ENCODE results near the gene CLSTN2. TPM values are rescaled to one million over a fixed set of nuclear protein-coding genes. Genes with fewer than 3 reads are reported as not detected.

The CLSTN2 gene
- total and polyA plus RNA-seq, 2 donors from 2014 or later, result 2.0 to 12.0 TPM

DNA sequence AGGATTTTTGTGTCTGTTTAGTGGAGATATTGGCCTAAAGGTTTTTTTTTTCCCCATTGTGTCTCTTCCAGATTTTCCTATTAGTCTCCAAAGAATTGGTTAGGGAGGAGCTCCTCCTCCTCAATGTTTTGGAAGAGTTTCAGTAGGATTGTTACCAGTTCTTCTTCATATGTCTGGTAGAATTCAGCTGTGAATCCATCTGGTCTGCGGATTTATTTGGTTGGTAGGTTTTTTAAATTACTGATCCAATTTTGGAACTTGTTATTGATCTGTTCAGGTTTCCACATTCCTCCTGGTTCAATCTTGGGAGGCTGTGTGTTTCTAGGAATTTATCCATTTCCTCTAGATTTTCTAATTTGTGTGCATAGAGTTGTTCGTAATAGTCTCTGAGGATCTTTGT, 222.2 kb downstream of the CLSTN2 start:
- DNase-seq, result no peak
- Histone ChIP-seq H3K9ac (ENCODE audit: low read length in 3 of 3) (no peak overlapping the region), H3K4me3 (ENCODE audit: low read length in 3 of 3) (no peak overlapping the region), H3K27me3 (ENCODE audit: control insufficient read depth, insufficient read depth, low read length) (no peaks in the 10 kb centered on the region), H3K36me3 (ENCODE audit: control insufficient read depth in 2 of 3, insufficient read depth in 3 of 3, low read length in 3 of 3) (no peaks in the 10 kb centered on the region), H3K27ac (ENCODE audit: low read depth in 2 of 2, low read length in 2 of 2) (no peak overlapping the region), H3K4me1 (ENCODE audit: control insufficient read depth in 2 of 3, insufficient read depth in 2 of 3, low read depth in 1 of 3, low read length in 3 of 3) (no peaks in the 10 kb centered on the region), H3K9me3 (ENCODE audit: control insufficient read depth in 2 of 3, insufficient read depth in 1 of 3, low read length in 3 of 3) (no peaks in the 10 kb centered on the region)
- intact Hi-C loops (cut with DNase I), result no loop called here
- FAIRE-seq, result no peak
- TF ChIP-seq, protein P1, sequence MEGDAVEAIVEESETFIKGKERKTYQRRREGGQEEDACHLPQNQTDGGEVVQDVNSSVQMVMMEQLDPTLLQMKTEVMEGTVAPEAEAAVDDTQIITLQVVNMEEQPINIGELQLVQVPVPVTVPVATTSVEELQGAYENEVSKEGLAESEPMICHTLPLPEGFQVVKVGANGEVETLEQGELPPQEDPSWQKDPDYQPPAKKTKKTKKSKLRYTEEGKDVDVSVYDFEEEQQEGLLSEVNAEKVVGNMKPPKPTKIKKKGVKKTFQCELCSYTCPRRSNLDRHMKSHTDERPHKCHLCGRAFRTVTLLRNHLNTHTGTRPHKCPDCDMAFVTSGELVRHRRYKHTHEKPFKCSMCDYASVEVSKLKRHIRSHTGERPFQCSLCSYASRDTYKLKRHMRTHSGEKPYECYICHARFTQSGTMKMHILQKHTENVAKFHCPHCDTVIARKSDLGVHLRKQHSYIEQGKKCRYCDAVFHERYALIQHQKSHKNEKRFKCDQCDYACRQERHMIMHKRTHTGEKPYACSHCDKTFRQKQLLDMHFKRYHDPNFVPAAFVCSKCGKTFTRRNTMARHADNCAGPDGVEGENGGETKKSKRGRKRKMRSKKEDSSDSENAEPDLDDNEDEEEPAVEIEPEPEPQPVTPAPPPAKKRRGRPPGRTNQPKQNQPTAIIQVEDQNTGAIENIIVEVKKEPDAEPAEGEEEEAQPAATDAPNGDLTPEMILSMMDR (IDR thresholded peaks at IDR 0.05; ENCODE audit: borderline replicate concordance, extremely low read depth, insufficient read depth), result no peak

DNA sequence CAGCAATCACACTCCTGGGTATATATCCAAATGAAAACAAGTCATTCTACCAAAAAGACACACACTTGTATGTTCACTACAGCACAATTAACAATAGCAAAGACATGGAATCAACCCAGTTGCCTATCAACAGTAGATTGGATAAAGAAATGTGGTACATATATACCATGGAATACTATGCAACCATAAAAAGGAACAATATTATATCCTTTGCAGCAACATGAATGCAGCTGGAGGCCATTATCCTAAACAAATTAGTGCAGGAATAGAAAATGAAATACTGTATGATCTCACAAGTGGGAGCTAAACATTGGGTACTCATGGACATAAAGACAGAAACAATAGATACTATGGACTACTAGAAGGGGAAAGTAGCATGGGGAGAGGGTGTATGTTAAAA, 224.7 kb downstream of the CLSTN2 start:
- TF ChIP-seq, protein P1 (IDR thresholded peaks at IDR 0.05; ENCODE audit: borderline replicate concordance, extremely low read depth, insufficient read depth), result no peak
- Histone ChIP-seq H3K9me3 (ENCODE audit: control insufficient read depth in 2 of 3, insufficient read depth in 1 of 3, low read length in 3 of 3) (no peaks in the 10 kb centered on the region), H3K27ac (ENCODE audit: low read depth in 2 of 2, low read length in 2 of 2) (no peak overlapping the region), H3K27me3 (ENCODE audit: control insufficient read depth, insufficient read depth, low read length) (no peaks in the 10 kb centered on the region), H3K9ac (ENCODE audit: low read length in 3 of 3) (no peak overlapping the region), H3K4me1 (ENCODE audit: control insufficient read depth in 2 of 3, insufficient read depth in 2 of 3, low read depth in 1 of 3, low read length in 3 of 3) (no peaks in the 10 kb centered on the region), H3K4me3 (ENCODE audit: low read length in 3 of 3) (no peak overlapping the region), H3K36me3 (ENCODE audit: control insufficient read depth in 2 of 3, insufficient read depth in 3 of 3, low read length in 3 of 3) (no peaks in the 10 kb centered on the region)
- DNase-seq (no peak), FAIRE-seq (no peak)
- intact Hi-C loops (cut with DNase I), result no loop called here

DNA sequence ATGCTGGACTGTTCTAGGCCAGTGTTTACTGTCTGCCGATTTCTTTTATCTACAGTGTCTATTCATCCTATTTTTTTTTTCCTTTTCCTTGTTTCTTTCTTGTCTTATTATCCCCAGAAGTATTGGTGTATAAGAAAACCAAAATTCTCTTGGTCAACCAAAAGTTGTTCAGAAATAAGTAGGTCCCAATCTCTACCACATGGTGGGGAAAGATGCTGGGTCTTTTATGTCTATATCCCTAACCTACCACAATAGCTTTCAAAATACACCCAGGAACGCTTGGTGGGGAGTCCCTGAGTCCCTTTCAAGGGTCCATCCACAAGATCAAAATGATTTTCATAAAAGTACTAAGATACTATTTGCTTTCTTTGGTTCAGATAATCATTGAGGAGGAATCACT, 225.6 kb downstream of the CLSTN2 start:
- TF ChIP-seq, protein P1 (IDR thresholded peaks at IDR 0.05; ENCODE audit: borderline replicate concordance, extremely low read depth, insufficient read depth), result no peak
- H3K9ac ChIP-seq (ENCODE audit: low read length in 3 of 3), result no peak overlapping the region
- no peak for FAIRE-seq
- no peaks in the 10 kb centered on the region for H3K9me3 ChIP-seq (ENCODE audit: control insufficient read depth in 2 of 3, insufficient read depth in 1 of 3, low read length in 3 of 3)
- no peak for DNase-seq
- H3K27ac ChIP-seq (ENCODE audit: low read depth in 2 of 2, low read length in 2 of 2), result no peak overlapping the region
- H3K4me3 ChIP-seq (ENCODE audit: low read length in 3 of 3), result no peak overlapping the region
- no peaks in the 10 kb centered on the region for H3K4me1 ChIP-seq (ENCODE audit: control insufficient read depth in 2 of 3, insufficient read depth in 2 of 3, low read depth in 1 of 3, low read length in 3 of 3)
- intact Hi-C loops (cut with DNase I), result no loop called here
- no peaks in the 10 kb centered on the region for H3K36me3 ChIP-seq (ENCODE audit: control insufficient read depth in 2 of 3, insufficient read depth in 3 of 3, low read length in 3 of 3)
- H3K27me3 ChIP-seq (ENCODE audit: control insufficient read depth, insufficient read depth, low read length), result no peaks in the 10 kb centered on the region

DNA sequence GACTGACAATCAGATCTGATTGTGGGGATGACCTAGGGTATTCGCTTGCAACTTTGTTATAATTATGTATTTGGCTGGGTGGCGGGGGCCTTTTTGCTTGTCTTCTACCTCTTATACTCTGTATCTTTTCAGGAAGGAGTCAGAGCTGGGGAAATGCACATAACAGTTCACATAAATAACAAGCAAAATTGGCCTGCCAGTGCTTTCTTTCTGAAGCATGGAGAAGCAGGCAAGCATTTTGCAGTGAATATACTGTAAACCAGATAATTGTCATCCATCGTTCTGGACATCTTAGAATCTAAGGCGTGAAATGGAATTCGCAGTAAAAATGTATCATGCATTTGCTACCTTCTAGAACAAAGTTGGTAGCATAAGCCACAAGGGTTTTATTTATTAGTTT, 227.6 kb downstream of the CLSTN2 start:
- H3K27me3 ChIP-seq (ENCODE audit: control insufficient read depth, insufficient read depth, low read length), result no peaks in the 10 kb centered on the region
- no peak overlapping the region for H3K4me3 ChIP-seq (ENCODE audit: low read length in 3 of 3)
- H3K9ac ChIP-seq (ENCODE audit: low read length in 3 of 3), result no peak overlapping the region
- no peaks in the 10 kb centered on the region for H3K9me3 ChIP-seq (ENCODE audit: control insufficient read depth in 2 of 3, insufficient read depth in 1 of 3, low read length in 3 of 3)
- H3K36me3 ChIP-seq (ENCODE audit: control insufficient read depth in 2 of 3, insufficient read depth in 3 of 3, low read length in 3 of 3), result no peaks in the 10 kb centered on the region
- H3K27ac ChIP-seq (ENCODE audit: low read depth in 2 of 2, low read length in 2 of 2), result no peak overlapping the region
- TF ChIP-seq, protein P1 (IDR thresholded peaks at IDR 0.05; ENCODE audit: borderline replicate concordance, extremely low read depth, insufficient read depth), result no peak
- no peaks in the 10 kb centered on the region for H3K4me1 ChIP-seq (ENCODE audit: control insufficient read depth in 2 of 3, insufficient read depth in 2 of 3, low read depth in 1 of 3, low read length in 3 of 3)
- intact Hi-C loops (cut with DNase I), result no loop called here
- FAIRE-seq (no peak), DNase-seq (no peak)

Data from kidney (tissue), 14 donors.